ENCODE results near the gene DDX17. TPM values are rescaled to one million over a fixed set of nuclear protein-coding genes. Genes with fewer than 3 reads are reported as not detected.

DDX17 gene
- total and polyA plus RNA-seq, 2 of the 8 experiments (the other 6 are each of a cell fraction or from before 2014, with no cell fraction given): 437 to 441 TPM

DNA sequence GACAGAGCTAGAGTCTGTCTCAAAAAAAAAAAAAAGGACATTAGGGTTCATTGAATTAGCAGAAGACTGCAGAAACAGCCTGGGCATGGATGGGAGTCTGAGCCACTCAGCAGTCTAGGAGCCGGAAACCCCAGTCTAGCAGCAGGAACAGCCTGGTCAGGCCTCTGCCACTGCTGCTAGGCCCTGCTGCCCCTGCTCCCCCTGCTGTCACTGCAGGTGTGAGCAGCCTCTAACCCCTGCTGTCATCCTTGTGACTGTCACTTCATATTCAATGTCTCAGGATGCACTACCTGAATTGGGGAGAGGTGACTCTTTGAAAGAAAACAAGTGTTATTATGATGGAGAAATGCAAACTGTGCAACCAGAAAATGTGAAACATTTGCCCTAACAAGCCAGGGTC is 7.0 kb upstream of the DDX17 start (continued):
- TF ChIP-seq, protein P1, sequence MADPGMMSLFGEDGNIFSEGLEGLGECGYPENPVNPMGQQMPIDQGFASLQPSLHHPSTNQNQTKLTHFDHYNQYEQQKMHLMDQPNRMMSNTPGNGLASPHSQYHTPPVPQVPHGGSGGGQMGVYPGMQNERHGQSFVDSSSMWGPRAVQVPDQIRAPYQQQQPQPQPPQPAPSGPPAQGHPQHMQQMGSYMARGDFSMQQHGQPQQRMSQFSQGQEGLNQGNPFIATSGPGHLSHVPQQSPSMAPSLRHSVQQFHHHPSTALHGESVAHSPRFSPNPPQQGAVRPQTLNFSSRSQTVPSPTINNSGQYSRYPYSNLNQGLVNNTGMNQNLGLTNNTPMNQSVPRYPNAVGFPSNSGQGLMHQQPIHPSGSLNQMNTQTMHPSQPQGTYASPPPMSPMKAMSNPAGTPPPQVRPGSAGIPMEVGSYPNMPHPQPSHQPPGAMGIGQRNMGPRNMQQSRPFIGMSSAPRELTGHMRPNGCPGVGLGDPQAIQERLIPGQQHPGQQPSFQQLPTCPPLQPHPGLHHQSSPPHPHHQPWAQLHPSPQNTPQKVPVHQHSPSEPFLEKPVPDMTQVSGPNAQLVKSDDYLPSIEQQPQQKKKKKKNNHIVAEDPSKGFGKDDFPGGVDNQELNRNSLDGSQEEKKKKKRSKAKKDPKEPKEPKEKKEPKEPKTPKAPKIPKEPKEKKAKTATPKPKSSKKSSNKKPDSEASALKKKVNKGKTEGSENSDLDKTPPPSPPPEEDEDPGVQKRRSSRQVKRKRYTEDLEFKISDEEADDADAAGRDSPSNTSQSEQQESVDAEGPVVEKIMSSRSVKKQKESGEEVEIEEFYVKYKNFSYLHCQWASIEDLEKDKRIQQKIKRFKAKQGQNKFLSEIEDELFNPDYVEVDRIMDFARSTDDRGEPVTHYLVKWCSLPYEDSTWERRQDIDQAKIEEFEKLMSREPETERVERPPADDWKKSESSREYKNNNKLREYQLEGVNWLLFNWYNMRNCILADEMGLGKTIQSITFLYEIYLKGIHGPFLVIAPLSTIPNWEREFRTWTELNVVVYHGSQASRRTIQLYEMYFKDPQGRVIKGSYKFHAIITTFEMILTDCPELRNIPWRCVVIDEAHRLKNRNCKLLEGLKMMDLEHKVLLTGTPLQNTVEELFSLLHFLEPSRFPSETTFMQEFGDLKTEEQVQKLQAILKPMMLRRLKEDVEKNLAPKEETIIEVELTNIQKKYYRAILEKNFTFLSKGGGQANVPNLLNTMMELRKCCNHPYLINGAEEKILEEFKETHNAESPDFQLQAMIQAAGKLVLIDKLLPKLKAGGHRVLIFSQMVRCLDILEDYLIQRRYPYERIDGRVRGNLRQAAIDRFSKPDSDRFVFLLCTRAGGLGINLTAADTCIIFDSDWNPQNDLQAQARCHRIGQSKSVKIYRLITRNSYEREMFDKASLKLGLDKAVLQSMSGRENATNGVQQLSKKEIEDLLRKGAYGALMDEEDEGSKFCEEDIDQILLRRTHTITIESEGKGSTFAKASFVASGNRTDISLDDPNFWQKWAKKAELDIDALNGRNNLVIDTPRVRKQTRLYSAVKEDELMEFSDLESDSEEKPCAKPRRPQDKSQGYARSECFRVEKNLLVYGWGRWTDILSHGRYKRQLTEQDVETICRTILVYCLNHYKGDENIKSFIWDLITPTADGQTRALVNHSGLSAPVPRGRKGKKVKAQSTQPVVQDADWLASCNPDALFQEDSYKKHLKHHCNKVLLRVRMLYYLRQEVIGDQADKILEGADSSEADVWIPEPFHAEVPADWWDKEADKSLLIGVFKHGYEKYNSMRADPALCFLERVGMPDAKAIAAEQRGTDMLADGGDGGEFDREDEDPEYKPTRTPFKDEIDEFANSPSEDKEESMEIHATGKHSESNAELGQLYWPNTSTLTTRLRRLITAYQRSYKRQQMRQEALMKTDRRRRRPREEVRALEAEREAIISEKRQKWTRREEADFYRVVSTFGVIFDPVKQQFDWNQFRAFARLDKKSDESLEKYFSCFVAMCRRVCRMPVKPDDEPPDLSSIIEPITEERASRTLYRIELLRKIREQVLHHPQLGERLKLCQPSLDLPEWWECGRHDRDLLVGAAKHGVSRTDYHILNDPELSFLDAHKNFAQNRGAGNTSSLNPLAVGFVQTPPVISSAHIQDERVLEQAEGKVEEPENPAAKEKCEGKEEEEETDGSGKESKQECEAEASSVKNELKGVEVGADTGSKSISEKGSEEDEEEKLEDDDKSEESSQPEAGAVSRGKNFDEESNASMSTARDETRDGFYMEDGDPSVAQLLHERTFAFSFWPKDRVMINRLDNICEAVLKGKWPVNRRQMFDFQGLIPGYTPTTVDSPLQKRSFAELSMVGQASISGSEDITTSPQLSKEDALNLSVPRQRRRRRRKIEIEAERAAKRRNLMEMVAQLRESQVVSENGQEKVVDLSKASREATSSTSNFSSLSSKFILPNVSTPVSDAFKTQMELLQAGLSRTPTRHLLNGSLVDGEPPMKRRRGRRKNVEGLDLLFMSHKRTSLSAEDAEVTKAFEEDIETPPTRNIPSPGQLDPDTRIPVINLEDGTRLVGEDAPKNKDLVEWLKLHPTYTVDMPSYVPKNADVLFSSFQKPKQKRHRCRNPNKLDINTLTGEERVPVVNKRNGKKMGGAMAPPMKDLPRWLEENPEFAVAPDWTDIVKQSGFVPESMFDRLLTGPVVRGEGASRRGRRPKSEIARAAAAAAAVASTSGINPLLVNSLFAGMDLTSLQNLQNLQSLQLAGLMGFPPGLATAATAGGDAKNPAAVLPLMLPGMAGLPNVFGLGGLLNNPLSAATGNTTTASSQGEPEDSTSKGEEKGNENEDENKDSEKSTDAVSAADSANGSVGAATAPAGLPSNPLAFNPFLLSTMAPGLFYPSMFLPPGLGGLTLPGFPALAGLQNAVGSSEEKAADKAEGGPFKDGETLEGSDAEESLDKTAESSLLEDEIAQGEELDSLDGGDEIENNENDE (IDR thresholded peaks at IDR 0.05; ENCODE audit: insufficient replicate concordance, low read length): no peak
- TF ChIP-seq RAD21 (IDR thresholded peaks at IDR 0.05 in 1 of 2, conservative IDR thresholded peaks at IDR 0.05 in 1 of 2; ENCODE audit: low read depth in 2 of 2, low read length in 2 of 2) (peak; percentile 30 to 52; a peak in 3 of 4 replicates), SIN3A (conservative IDR thresholded peaks at IDR 0.05 in 1 of 2, IDR thresholded peaks at IDR 0.05 in 1 of 2; ENCODE audit: low read depth in 1 of 2, low read length in 2 of 2) (0 out of 4 replicates have a peak, but pooled peaks have one; percentile 40 to 43), SP1 (IDR thresholded peaks at IDR 0.05; ENCODE audit: low read depth, low read length) (0 out of 2 replicates have a peak, but pooled peaks have one; percentile 23)
- TF ChIP-seq, protein P2, sequence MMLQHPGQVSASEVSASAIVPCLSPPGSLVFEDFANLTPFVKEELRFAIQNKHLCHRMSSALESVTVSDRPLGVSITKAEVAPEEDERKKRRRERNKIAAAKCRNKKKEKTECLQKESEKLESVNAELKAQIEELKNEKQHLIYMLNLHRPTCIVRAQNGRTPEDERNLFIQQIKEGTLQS (IDR thresholded peaks at IDR 0.05; ENCODE audit: insufficient read depth, low read depth, low read length): no peak
- TF ChIP-seq, protein P3, sequence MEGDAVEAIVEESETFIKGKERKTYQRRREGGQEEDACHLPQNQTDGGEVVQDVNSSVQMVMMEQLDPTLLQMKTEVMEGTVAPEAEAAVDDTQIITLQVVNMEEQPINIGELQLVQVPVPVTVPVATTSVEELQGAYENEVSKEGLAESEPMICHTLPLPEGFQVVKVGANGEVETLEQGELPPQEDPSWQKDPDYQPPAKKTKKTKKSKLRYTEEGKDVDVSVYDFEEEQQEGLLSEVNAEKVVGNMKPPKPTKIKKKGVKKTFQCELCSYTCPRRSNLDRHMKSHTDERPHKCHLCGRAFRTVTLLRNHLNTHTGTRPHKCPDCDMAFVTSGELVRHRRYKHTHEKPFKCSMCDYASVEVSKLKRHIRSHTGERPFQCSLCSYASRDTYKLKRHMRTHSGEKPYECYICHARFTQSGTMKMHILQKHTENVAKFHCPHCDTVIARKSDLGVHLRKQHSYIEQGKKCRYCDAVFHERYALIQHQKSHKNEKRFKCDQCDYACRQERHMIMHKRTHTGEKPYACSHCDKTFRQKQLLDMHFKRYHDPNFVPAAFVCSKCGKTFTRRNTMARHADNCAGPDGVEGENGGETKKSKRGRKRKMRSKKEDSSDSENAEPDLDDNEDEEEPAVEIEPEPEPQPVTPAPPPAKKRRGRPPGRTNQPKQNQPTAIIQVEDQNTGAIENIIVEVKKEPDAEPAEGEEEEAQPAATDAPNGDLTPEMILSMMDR (IDR thresholded peaks at IDR 0.05; ENCODE audit: control extremely low read depth in 1 of 3, insufficient read depth in 1 of 3, low read depth in 1 of 3, low read length in 3 of 3): peak; percentile 47 to 78 (median 65); a peak in 3 of 4 replicates
